Mucosa of stomach (tissue), 1 donor: ENCODE results near the gene ASB18.

Source experiments
- H3K27me3 ChIP-seq: one replicate; pipeline ENCODE4 v1.7.0; 2013; ENCODE audit warnings: mild to moderate bottlenecking, low read length; ENCODE audit not compliant: control insufficient read depth, insufficient read depth
- H3K36me3 ChIP-seq: one replicate; pipeline ENCODE4 v1.7.0; 2013; ENCODE audit warnings: low read length; ENCODE audit not compliant: control insufficient read depth, insufficient read depth
- H3K4me1 ChIP-seq: one replicate; pipeline ENCODE4 v1.7.0; 2013; ENCODE audit warnings: mild to moderate bottlenecking, low read length; ENCODE audit not compliant: control insufficient read depth, insufficient read depth
- H3K4me3 ChIP-seq: one replicate; pipeline ENCODE4 v1.7.0; 2013; ENCODE audit warnings: low read length
- H3K9ac ChIP-seq: one replicate; pipeline ENCODE4 v1.7.0; 2013; ENCODE audit warnings: mild to moderate bottlenecking, low read length, moderate library complexity
- H3K9me3 ChIP-seq: one replicate; pipeline ENCODE4 v1.7.0; 2013; ENCODE audit warnings: mild to moderate bottlenecking, low read length, moderate library complexity; ENCODE audit not compliant: control insufficient read depth
- donor health status: Pancreatic carcinoma.

Gene ASB18

DNA sequence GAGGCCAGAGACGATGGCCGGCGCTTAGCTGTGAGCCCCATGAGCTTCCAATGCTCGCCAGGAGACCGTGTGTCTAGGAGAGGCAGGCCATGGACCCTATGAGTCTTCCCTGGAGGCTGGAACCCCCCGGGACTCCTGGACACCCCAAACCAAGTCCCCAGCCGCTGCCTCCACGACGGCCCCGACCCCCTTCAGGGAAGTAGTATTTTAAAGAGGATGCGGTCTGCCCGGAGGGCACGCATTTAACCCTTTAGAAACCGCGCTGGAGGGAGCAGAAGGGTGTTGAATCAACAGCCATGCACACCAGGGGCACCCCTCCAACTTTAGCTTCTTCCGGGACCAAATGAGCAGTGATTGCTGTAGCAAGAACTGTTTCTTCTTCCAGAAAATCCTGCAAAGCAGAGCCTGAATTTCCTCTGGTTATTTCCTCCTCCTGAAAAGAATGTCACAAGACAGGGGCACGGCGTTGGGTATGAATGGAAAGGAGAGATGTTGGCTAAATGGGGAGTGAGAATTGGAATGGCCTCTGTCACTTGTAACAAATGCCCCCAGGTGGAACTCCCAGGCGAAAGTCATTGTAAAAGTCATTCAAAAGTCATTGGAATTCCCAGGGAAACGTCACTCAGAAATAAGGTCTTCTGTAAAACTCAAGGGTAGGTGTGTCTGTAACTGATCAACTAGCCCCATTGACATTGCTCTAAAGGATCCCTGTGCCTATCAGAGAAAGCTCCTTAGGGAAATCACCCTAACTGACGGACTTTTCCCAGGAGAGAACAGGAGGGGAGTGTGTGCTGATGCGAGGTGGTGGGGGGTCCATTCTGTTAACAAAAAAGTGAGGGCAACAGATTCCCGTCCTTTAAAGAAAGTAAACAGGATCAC lies 90.2 kb downstream of the ASB18 start:
- Histone ChIP-seq H3K9me3 (no peaks in the 10 kb centered on the region), H3K36me3 (no peaks in the 10 kb centered on the region), H3K9ac (no peak overlapping the region), H3K27me3 (peaks cover 98% of the 10 kb centered on the region), H3K4me3 (no peak overlapping the region), H3K4me1 (peaks cover 29% of the 10 kb centered on the region)

DNA sequence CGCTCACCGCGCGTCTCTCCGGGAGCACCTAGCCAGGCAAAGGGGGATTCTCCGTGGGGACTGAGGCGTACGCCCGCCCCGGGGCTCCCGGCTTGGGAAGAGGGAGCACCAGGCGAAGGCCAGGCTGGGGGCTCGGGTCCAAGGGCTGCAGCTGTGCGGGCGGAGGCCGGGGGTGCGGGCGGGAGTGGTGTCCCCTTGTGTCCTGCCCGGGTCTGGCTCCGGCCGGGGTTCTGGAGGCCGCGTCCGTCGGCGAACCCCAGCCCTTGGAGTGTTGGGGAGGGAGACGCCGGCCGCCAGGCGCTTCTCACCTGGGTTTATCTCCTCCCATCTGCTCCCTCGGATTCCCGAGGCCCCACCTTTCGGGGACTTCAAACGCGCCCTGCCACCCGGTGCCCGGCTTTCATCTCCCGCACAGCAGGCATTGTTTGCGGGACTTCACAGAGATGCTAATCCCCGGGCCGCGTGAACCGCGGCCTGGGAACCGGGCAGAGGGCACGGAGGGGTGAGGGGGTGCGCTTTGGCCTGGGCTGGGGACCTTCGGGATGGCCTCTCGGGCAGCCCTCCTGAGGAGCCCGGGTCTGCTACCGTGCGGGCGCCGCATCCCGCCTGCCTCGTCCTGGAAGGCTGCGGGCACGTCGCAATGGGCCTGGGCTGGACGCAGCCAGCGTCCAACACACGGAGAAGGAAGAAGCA lies 91.0 kb downstream of the ASB18 start:
- H3K9me3 ChIP-seq: no peaks in the 10 kb centered on the region
- no peak overlapping the region for H3K4me3 ChIP-seq
- peaks cover 27% of the 10 kb centered on the region for H3K4me1 ChIP-seq
- no peaks in the 10 kb centered on the region for H3K36me3 ChIP-seq
- peaks cover 98% of the 10 kb centered on the region for H3K27me3 ChIP-seq
- no peak overlapping the region for H3K9ac ChIP-seq

DNA sequence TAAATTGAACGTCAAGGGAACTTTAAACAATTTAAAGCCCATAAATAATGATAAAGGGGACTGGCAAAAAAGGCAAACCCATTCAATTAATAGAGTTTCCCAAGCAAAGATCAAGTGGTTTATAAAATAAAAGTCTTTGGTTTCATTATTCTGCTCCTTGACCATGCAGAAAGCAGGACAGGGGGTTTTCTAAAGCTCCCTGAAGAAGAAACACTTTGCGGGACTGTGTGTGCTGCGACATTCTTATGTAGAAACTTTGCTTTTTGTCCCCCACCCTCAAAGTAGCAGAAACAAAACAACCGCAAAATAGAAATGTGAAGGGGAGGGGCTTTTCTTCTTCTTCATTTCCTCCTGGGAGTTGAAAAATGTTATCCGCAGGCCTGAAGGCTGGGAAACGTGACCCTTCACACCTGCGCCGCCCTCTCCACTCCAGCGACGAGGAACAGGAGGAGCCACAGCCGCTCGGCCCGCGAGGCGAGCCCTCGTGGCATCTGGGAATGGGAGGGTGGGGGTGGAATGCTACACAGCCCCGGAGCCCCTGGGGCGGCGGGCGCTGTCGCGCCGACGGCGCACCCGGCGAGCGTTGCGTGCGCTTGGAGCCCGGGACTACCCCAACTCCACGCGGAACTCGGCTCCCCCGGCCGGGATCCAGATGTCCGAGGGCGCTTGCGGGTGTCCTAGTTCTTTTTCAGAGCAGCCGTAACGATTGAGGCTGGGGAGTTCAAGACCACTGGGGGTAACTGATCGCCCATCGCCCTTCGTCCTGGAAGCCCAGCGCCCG lies 91.8 kb downstream of the ASB18 start:
- Histone ChIP-seq H3K27me3 (peaks cover 98% of the 10 kb centered on the region), H3K9me3 (no peaks in the 10 kb centered on the region), H3K9ac (no peak overlapping the region), H3K4me1 (peaks cover 23% of the 10 kb centered on the region), H3K4me3 (no peak overlapping the region), H3K36me3 (no peaks in the 10 kb centered on the region)

DNA sequence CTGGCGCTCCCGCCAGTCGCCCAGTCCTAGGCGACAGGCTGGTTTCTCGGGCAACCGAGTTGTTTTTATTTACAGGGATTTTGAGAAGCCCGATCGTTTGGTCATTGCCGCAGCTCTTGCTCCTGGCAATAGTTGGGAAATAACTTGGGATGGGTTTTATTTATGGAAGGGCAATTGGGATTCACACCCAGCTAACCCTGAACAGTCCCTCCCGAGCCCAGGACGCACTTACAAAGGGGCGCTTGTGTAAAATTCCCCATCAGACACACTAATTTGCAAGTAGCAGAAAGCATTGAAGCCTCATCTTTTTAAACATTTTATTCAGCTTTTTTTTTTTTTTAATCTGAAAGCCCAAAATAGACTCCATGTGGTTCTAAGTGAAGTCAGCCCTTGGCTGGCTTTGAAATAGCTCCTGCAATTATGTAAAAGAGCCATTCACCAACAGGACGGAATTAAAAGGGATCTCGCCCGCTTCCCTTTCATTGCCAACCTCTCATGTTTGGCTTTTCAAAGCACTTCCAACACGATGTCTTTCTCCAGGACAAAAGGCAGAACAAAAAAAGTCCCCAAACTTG lies 92.4 kb downstream of the ASB18 start:
- Histone ChIP-seq H3K36me3 (no peaks in the 10 kb centered on the region), H3K9ac (no peak overlapping the region), H3K9me3 (no peaks in the 10 kb centered on the region), H3K4me1 (peaks cover 29% of the 10 kb centered on the region), H3K27me3 (peaks cover 98% of the 10 kb centered on the region), H3K4me3 (no peak overlapping the region)

DNA sequence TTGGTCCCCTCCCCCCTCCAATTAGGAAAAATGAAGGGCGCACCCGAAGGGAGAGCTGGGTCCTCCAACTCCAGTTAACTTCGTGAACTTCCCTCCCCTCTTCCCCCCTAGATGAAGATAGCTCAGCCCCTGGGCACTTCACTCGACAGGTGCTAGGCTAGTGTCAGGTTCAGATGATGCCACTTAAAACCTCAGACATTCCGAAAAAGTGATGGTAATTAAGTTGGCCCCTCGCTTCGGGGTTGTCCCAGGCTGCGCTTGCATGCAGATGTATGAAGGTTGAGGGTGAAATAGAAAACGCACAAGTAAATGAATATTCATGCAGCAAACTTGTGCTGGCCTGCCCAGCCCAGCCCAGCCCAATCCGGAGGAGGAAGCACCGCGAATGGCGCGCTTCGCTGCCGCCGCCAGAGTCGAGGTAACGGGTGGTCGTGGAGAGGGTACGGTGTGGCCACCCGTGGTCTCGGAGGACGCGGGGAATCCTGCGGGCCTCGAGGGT lies 93.0 kb downstream of the ASB18 start:
- Histone ChIP-seq H3K36me3 (no peaks in the 10 kb centered on the region), H3K27me3 (peaks cover 100% of the 10 kb centered on the region), H3K4me1 (peaks cover 35% of the 10 kb centered on the region), H3K9ac (no peak overlapping the region), H3K4me3 (no peak overlapping the region), H3K9me3 (no peaks in the 10 kb centered on the region)

DNA sequence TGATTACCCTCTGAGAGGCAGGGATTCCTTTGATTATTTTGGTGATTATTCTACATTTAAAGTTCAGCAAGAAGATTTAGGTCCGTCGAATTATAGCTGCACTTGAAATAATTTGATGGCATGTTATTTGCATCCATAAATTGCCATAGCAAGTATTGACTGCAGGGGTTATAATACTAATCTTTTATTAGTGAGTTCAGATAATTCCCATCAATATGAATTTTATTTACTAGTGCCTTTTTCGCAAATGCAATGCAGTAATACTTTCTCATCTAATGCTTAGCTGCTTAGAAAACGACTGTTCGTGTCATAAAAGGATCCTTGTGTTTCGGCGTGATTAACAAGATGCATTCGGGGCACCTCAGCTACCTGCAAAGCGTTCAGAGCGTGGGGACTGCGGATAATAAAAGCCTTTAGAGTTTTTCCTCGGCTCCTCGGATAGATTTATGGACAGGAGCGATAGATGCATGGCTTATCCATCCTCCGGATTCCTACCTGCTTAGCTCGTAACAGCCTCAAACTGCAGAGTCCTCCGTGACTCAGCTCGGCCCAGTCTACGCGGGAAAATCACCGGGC lies 93.5 kb downstream of the ASB18 start:
- Histone ChIP-seq H3K36me3 (no peaks in the 10 kb centered on the region), H3K9ac (no peak overlapping the region), H3K9me3 (no peaks in the 10 kb centered on the region), H3K27me3 (peaks cover 100% of the 10 kb centered on the region), H3K4me1 (peaks cover 40% of the 10 kb centered on the region), H3K4me3 (no peak overlapping the region)

DNA sequence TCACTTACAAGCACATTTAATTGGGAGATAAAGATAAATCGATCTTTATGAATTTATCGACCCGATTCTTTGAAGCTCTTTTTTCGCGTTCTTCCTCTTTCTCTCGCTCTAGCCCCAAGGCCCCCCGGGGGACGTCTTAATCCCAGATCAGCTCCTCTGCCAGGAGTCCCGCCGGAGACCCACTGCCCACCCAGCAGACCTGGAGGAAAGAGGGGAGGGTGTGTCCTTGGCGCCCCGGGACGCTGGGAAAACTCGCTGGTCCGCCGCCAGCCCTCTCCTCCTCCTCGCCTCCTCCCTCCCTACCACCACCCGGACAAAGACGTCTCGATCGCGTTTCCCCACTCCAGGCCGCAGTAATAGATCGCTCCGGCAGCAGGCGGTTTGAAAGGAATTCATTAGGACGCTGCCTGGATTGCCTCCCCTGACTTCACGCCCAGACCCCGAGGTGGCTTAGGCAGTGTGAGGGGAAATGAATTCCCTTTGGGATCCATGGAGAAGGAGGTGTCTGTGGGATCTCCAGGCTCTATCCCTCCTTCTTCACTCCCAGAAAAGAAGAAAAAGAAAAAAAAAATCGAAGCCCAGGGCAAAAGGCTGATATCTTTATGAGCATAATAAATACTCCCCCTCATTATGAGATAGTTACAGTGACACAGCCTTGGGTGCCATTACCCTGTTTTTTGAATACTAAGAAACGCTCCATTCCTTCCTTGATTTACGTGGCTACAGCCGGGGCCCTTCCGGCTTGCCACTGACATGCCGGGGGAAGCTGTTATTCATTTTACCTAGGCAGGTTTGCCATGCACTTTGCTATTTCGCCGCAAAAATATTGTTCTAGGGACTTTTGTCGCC lies 94.2 kb downstream of the ASB18 start:
- no peak overlapping the region for H3K9ac ChIP-seq
- H3K27me3 ChIP-seq: peaks cover 100% of the 10 kb centered on the region
- H3K36me3 ChIP-seq: no peaks in the 10 kb centered on the region
- H3K9me3 ChIP-seq: no peaks in the 10 kb centered on the region
- H3K4me1 ChIP-seq: peaks cover 41% of the 10 kb centered on the region
- no peak overlapping the region for H3K4me3 ChIP-seq

DNA sequence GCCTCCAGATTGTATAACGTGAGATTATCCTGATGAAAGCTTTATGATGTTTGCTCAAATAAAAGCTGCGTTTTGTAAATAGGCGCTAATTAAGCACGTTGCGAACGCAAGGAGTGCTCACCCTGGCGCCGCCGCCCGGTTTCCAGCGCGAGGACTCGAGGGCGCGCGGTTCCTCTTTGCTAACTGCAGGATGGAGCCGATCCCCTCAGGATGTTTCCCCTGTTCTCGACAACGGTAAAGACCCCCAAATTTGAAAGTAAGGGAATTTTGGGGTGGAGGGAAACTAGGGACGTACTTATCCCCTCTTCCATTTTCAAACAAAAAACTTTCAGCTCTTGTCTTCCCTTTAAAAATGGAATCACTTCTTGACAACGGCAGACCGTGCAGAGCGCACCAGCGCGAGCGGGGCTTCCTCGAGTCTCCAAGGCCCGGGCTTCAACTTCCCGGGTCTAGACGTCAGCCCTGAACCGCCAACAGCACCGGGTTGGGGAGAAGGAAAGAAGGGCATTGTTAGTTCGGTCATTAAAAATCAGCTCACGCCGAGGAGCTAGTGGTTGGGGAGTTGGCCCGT lies 95.0 kb downstream of the ASB18 start:
- H3K4me1 ChIP-seq: peaks cover 49% of the 10 kb centered on the region
- no peaks in the 10 kb centered on the region for H3K36me3 ChIP-seq
- H3K4me3 ChIP-seq: no peak overlapping the region
- H3K9me3 ChIP-seq: no peaks in the 10 kb centered on the region
- H3K9ac ChIP-seq: no peak overlapping the region
- peaks cover 100% of the 10 kb centered on the region for H3K27me3 ChIP-seq

DNA sequence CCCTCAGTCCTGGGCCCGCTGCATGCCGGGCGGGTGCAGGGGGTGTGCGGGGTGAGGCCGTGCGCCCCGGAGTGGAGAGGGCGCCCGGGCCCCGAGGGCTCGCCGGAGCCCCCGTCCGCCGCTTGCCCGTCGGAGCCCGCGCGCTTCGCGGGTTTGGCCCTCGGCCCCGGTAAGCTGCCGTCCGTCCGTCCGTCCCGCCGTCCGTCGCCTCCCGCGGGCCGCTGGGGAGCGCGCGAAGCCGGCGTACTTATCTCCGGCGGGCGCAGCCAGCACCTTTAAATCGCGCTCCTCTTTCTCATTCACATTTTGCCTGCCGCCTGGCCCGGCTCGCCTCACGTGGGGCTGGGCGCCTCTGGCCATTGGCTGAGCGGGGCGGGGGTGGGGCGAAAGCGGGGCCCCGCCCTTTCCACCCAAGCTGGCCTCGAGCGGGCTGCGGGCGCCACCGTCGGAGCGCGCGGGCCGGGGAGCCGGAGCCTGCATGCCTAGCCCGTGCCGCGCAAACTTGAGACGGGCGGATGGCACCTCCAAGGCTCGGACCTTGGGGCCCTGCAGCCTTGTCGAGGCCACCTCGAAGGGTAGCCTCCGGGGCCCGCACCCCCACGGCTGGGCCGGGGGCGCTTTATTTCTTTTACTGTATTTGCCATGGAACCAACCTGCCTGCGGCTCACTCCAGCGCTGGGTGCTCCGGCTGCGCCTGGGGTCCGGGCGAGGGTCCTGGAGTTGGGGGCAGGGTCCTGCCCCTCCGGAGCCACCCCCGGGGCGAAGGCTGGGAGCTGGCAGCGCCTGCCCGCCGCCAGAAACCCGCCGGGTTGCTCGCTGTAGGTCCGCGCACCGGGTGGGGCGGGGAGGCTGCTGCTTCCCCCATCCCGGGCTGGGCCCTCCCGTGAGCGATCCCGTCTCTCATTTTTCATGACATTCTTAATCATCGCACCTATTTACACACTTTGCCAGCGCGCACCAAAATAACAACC lies 95.8 kb downstream of the ASB18 start, which contains the start of gene GBX2:
Gene GBX2 (minus strand): TSS at position 277 of the 971 bp plus-strand sequence. CDS start 415 bp downstream, outside the sequence.
- H3K9ac ChIP-seq: no peak within 1 kb of the TSS
- no peaks in the 10 kb centered on the region for H3K9me3 ChIP-seq
- H3K4me1 ChIP-seq: peaks cover 54% of the 10 kb centered on the region
- no peaks in the 10 kb centered on the region for H3K36me3 ChIP-seq
- peaks cover 100% of the 10 kb centered on the region for H3K27me3 ChIP-seq
- H3K4me3 ChIP-seq: no peak within 1 kb of the TSS
